Vagina (tissue), 2 donors: Measurements from ENCODE around the gene FBXO39. TPM values are rescaled to one million over a fixed set of nuclear protein-coding genes. Genes with fewer than 3 reads are reported as not detected.
"Not testable (repeated sequence)": the region's sequence is repeated elsewhere in the genome, so short reads cannot be mapped to it uniquely, and the experiment has no call there.

ENCODE experiments used
- DNase-seq, 2 donors: peaks; one replicate each; pipeline ENCODE4 v3.0.0-alpha.2; 2017; ENCODE audit errors: extremely low spot score in 2 of 2
- H3K27ac ChIP-seq: fragments of 200-600 bp; sonication (generic); one replicate; pipeline ENCODE4 v1.5.1; 2019
- H3K27me3 ChIP-seq: fragments of 200-600 bp; sonication (generic); one replicate; pipeline ENCODE4 v1.5.1; 2019
- H3K36me3 ChIP-seq, 2 donors: fragments of 200-600 bp; sonication (generic); one replicate each; pipeline ENCODE4 v1.5.1; 2017 to 2019
- H3K4me1 ChIP-seq: fragments of 200-600 bp; sonication (generic); one replicate; pipeline ENCODE4 v1.5.1; 2019
- H3K4me3 ChIP-seq, 2 donors: fragments of 200-600 bp; sonication (generic); 1 replicate in 1 of 2; 2 replicates in 1 of 2; pipeline ENCODE4 v1.5.1; 2016 to 2019
- H3K9me3 ChIP-seq: fragments of 200-600 bp; sonication (generic); one replicate; pipeline ENCODE4 v1.5.1; 2019
- POLR2A ChIP-seq, 2 donors: fragments of 450-650 bp; IDR thresholded peaks; one replicate each; pipeline ENCODE4 v1.6.1; 2017; ENCODE audit warnings: antibody characterized with exemption in 2 of 2, mild to moderate bottlenecking in 2 of 2, moderate library complexity in 2 of 2
- POLR2AphosphoS5 ChIP-seq, 2 donors: sonication (generic); formaldehyde crosslinking; IDR thresholded peaks; one replicate each; pipeline ENCODE4 v1.9.0; 2017; ENCODE audit warnings: antibody characterized with exemption in 2 of 2, mild to moderate bottlenecking in 2 of 2, low read depth in 1 of 2; ENCODE audit not compliant: insufficient read depth in 1 of 2
- intact Hi-C: fragments of 100-400 bp; cut with DNase I; formaldehyde crosslinking; loops from one replicate; pipeline ENCODE4 v1.15.1; 2023
- total RNA-seq: library from RNA; depleted of rRNA; stranded (reverse); fragments of >200 nt; gene quantifications from one replicate; pipeline ENCODE4 v1.2.3, GENCODE V29; 2016
- TF ChIP-seq, protein P1 (sequence below), 3 experiments: fragments of 450-650 bp in 2 of 3; fragments of 200-600 bp in 1 of 3; sonication (generic) in 1 of 3; IDR thresholded peaks; one replicate each; pipeline ENCODE4 v1.5.1; 2017 to 2019; ENCODE audit warnings: antibody characterized with exemption in 3 of 3, mild to moderate bottlenecking in 2 of 3, moderate library complexity in 2 of 3

FBXO39 gene
- total RNA-seq: not detected

DNA sequence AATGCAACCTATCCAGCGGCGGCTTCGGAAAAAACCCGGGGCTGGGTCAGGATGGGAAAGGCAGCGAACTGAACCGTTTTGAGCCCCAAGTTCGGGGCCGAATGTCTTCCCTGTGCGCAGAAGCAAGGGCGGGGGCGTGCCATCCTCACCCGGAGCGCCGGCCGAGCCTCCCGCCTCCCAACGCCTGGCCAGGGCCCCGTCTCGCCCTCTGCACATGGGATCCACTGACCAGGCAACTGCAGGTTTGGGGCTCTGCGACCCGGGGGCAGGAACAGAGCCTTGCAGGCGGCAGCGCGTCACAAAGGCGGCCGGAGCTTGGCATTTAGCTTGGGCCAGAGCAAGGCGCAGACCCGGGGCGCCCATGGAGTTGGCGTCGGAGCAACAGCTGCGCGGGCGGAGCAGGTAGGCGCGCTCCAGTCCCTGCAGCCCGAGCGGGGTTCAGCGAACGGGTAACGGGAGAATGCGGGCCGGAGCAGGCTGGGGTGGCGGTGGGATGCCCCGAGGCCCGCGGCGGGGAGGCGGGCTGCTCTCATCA, at the start of gene FBXO39:
TSS of gene FBXO39 (plus strand) at position 345 of the 535 bp plus-strand sequence. CDS start 3,654 bp downstream, outside the sequence.
- intact Hi-C loops: no loop called here

DNA sequence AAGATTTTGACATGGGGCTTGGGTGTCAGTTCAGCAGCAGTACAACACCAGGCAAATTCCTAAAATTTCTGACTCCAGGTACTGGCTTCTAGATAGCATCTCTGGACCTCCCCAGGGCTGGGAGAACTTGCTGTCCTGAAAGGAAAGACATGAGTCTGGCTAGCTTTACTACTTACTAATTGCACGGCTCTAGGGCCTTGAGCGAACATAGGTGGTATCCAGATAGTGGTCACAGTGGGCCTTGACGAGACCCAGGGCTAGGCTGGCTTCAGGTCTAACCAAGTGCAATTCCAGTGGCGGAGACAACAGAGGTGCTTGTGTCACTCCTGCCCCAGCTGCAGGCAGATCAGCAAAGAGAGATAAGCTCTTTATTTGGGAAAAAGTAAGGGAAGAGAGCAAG, 46.5 kb upstream of the FBXO39 start:
- H3K4me1 ChIP-seq: no peaks in the 10 kb centered on the region
- no peak overlapping the region for H3K27ac ChIP-seq
- H3K27me3 ChIP-seq: no peaks in the 10 kb centered on the region
- no peak overlapping the region for H3K4me3 ChIP-seq
- no peaks in the 10 kb centered on the region for H3K9me3 ChIP-seq
- no peak for TF ChIP-seq POLR2AphosphoS5 (IDR thresholded peaks at IDR 0.05; ENCODE audit: insufficient read depth in 1 of 2, low read depth in 1 of 2)
- TF ChIP-seq POLR2A (IDR thresholded peaks at IDR 0.05): no peak
- TF ChIP-seq, protein P1, sequence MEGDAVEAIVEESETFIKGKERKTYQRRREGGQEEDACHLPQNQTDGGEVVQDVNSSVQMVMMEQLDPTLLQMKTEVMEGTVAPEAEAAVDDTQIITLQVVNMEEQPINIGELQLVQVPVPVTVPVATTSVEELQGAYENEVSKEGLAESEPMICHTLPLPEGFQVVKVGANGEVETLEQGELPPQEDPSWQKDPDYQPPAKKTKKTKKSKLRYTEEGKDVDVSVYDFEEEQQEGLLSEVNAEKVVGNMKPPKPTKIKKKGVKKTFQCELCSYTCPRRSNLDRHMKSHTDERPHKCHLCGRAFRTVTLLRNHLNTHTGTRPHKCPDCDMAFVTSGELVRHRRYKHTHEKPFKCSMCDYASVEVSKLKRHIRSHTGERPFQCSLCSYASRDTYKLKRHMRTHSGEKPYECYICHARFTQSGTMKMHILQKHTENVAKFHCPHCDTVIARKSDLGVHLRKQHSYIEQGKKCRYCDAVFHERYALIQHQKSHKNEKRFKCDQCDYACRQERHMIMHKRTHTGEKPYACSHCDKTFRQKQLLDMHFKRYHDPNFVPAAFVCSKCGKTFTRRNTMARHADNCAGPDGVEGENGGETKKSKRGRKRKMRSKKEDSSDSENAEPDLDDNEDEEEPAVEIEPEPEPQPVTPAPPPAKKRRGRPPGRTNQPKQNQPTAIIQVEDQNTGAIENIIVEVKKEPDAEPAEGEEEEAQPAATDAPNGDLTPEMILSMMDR (IDR thresholded peaks at IDR 0.05): no peak
- no peak for DNase-seq
- intact Hi-C loops: no loop called here
- H3K36me3 ChIP-seq: no peaks in the 10 kb centered on the region

More for the DNA sequence above, at the start of gene FBXO39:
- DNase-seq: peak in 1 of 2 donors; percentile 79
- H3K9me3 ChIP-seq: peaks cover 5% of the 10 kb centered on the region
- TF ChIP-seq, protein P1 (IDR thresholded peaks at IDR 0.05): no peak
- TF ChIP-seq POLR2A (IDR thresholded peaks at IDR 0.05) (no peak), POLR2AphosphoS5 (IDR thresholded peaks at IDR 0.05; ENCODE audit: insufficient read depth in 1 of 2, low read depth in 1 of 2) (no peak)
- peaks cover 0 to 34% of the 10 kb centered on the region in 2 donors for H3K36me3 ChIP-seq
- H3K4me3 ChIP-seq: peak within 1 kb of the TSS; percentile 3 to 12
- no peak within 1 kb of the TSS for H3K27ac ChIP-seq
- H3K4me1 ChIP-seq: peaks cover 12% of the 10 kb centered on the region
- H3K27me3 ChIP-seq: no peaks in the 10 kb centered on the region

DNA sequence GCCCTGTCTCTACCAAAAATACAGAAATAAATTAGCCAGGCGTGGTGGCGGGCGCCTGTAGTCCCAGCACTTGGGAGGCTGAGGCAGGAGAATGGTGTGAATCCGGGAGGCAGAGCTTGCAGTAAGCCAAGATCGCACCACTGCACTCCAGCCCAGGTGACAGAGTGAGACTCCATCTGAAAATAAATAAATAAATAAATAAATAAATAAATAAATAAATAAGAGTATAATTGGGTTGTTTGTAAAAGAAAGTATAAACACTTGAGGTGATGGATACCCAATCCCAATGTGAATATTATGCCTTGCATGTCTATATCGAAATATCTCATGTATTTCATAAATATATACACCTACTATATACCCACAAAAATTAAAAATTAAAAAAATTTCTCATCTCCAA, 29.4 kb upstream of the FBXO39 start:
- H3K27me3 ChIP-seq, H3K4me3 ChIP-seq, DNase-seq, H3K36me3 ChIP-seq, H3K4me1 ChIP-seq, H3K27ac ChIP-seq, intact Hi-C loops, H3K9me3 ChIP-seq: not testable (repeated sequence)

DNA sequence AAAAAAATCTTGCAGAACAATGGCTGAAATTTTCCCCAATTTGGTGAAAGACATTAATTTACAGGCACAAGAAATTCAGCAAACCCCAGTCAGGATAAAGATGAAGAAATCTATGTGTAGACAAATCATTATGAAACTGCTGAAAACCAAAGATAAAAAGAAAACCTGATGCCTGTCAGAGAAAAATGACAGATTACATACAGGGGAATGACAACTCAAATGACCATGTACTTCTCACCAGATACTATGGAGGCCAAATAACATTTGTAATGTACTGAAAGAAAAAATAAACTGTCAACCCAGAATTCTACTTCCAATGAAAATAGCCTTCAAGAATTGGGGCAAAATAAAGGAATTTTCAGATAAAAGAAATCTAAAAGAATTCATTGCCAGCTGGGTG, 27.4 kb upstream of the FBXO39 start:
- TF ChIP-seq POLR2A (IDR thresholded peaks at IDR 0.05) (no peak), POLR2AphosphoS5 (IDR thresholded peaks at IDR 0.05; ENCODE audit: insufficient read depth in 1 of 2, low read depth in 1 of 2) (no peak)
- H3K9me3 ChIP-seq: no peaks in the 10 kb centered on the region
- no peaks in the 10 kb centered on the region for H3K27me3 ChIP-seq
- H3K36me3 ChIP-seq: no peaks in the 10 kb centered on the region
- no peak overlapping the region for H3K27ac ChIP-seq
- intact Hi-C loops: no loop called here
- no peak overlapping the region for H3K4me3 ChIP-seq
- peaks cover 21% of the 10 kb centered on the region for H3K4me1 ChIP-seq
- no peak for DNase-seq

DNA sequence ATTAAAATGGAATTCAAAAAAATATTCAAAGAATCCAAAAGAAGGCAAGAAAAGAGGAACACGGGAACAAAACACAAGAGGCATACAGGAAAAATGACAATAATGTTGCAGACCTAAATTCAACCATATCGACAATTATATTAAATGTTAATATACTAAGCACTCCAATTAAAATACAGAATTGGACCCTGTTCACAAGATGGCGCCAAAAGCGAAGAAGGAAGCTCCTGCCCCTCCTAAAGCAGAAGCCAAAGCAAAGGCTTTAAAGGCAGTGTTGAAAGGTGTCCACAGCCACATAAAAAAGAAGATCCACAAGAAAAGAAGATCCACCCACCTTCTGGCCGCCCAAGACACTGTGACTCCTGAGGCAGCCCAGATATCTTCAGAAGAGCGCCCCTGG, 26.5 kb upstream of the FBXO39 start:
- TF ChIP-seq, protein P1 (IDR thresholded peaks at IDR 0.05): no peak
- TF ChIP-seq POLR2A (IDR thresholded peaks at IDR 0.05) (no peak), POLR2AphosphoS5 (IDR thresholded peaks at IDR 0.05; ENCODE audit: insufficient read depth in 1 of 2, low read depth in 1 of 2) (no peak)
- H3K36me3 ChIP-seq: no peaks in the 10 kb centered on the region
- H3K27me3 ChIP-seq: no peaks in the 10 kb centered on the region
- intact Hi-C loops: no loop called here
- no peak overlapping the region for H3K4me3 ChIP-seq
- H3K27ac ChIP-seq: no peak overlapping the region
- H3K9me3 ChIP-seq: no peaks in the 10 kb centered on the region
- H3K4me1 ChIP-seq: peaks cover 23% of the 10 kb centered on the region
- no peak for DNase-seq

DNA sequence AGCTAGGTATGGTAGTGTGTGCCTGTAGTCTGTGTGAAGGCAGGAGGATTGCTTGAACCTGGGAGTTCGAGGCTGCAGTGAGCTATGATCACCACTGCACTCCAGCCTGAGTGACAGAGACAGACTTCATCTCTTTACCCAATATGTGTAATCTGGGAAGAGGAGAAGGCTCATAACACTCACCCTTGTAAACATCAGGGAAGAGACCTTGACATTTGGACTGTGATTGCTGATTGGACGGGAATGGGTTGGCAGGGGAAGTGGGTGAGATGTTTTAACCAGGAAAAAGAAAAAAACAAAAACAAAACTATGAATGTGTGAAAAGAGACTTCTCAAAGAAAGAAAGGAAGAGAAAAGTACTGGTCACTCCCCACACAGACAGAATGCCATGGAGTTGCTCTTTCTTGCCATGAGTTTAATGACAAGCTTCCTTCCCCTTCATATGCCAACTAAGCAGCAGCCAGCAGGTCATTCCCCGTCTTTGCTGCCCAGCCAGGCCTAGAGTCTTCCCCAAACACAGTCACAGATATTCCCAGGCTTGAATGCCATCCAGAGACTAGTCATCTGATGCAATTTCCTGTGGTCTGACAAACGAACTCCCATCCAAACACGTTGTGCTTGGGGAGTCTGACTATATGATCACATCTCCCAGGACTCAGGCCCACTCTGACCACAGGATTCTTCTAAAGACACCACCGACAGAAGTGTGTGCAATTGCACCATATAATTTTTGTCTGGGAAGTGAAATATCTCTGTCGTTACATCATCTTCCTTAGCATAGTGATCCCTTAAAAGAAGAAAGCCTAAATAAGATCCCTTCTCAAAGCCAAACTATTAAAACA, 23.7 kb upstream of the FBXO39 start:
- DNase-seq: no peak
- Histone ChIP-seq H3K4me1 (peaks cover 45% of the 10 kb centered on the region), H3K36me3 (no peaks in the 10 kb centered on the region)

More for the DNA sequence above, 23.7 kb upstream of the FBXO39 start:
- peak overlapping the region; percentile 74 for H3K27ac ChIP-seq
- TF ChIP-seq POLR2AphosphoS5 (IDR thresholded peaks at IDR 0.05; ENCODE audit: insufficient read depth in 1 of 2, low read depth in 1 of 2): no peak
- TF ChIP-seq, protein P1 (IDR thresholded peaks at IDR 0.05): no peak
- no peak for TF ChIP-seq POLR2A (IDR thresholded peaks at IDR 0.05)
- intact Hi-C loops: no loop called here
- H3K4me3 ChIP-seq: no peak overlapping the region
- H3K9me3 ChIP-seq: no peaks in the 10 kb centered on the region
- no peaks in the 10 kb centered on the region for H3K27me3 ChIP-seq
